NOMO-1 treated with dmso at 0.1 percent for 144 hours (cell line): Measurements from ENCODE around the gene IGSF9B.

ENCODE experiments used
- DNase-seq: peaks from one replicate; lab custom pipeline; 2025; ENCODE audit not compliant: unreplicated experiment; lab: John Stamatoyannopoulos, UW

IGSF9B gene

DNA sequence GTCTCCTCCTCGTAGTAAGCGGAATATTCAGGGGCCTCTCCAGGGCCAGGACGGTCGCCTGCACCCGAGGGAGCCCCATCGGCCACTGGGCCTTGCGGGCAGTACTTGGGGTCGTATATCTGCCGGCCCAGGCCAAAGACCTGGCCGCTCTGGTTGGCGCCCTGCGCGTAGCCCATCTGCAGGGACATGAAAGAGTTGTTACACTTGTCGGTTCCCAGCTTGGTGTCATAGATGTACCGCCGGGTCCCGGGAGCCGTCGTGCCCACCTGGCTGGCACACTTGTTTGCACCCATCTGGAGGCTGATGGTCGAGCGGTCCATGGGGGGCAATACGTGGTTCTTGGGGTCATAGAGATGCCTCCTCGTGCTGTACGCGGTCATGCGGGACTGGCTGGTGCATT, 92.0 kb downstream of the IGSF9B start:
- no peak for DNase-seq

GRCh38 chr11:133860151-133860550, 96.6 kb downstream of the IGSF9B start:
- DNase-seq: no peak
